Activated CD4-positive, alpha-beta T cell treated with anti-CD3 and anti-CD28 coated beads, Interleukin-2, amount 10 ng/mL, durations not matched to agents 7 days and 5 days (primary cell): Measurements from ENCODE around the gene CD80. TPM values are rescaled to one million over a fixed set of nuclear protein-coding genes. Genes with fewer than 3 reads are reported as not detected.
"Not testable (repeated sequence)": the region's sequence is repeated elsewhere in the genome, so short reads cannot be mapped to it uniquely, and the experiment has no call there.

Experiments used
- CTCF ChIA-PET: fragments of 350-600 bp; sonication (Branson Sonifier 250); formaldehyde crosslinking; loops from one replicate; lab custom pipeline; 2021; ENCODE audit warnings: antibody characterized with exemption; lab: Charles Lee
- POLR2A ChIA-PET: fragments of 350-600 bp; sonication (Branson Sonifier 250); formaldehyde crosslinking; loops from one replicate; lab custom pipeline; 2021; ENCODE audit warnings: antibody characterized with exemption; lab: Charles Lee
- DNase-seq: peaks from one replicate; pipeline ENCODE4 v3.0.0-alpha.2; 2020
- H3K27ac Mint-ChIP-seq: one replicate; pipeline ENCODE4 v1.8.0; 2021; ENCODE audit warnings: mild to moderate bottlenecking, moderate library complexity, mixed read lengths
- H3K27me3 Mint-ChIP-seq: one replicate; pipeline ENCODE4 v1.8.0; 2021; ENCODE audit warnings: mixed read lengths
- H3K36me3 Mint-ChIP-seq: one replicate; pipeline ENCODE4 v1.8.0; 2021; ENCODE audit warnings: low read depth, mixed read lengths
- H3K4me1 Mint-ChIP-seq: one replicate; pipeline ENCODE4 v1.8.0; 2021; ENCODE audit warnings: mixed read lengths
- H3K4me3 Mint-ChIP-seq: one replicate; pipeline ENCODE4 v1.8.0; 2021; ENCODE audit warnings: mild to moderate bottlenecking, moderate library complexity, mixed read lengths
- H3K9me3 Mint-ChIP-seq: one replicate; pipeline ENCODE4 v1.8.0; 2021; ENCODE audit warnings: mixed read lengths
- total RNA-seq, 2 experiments: library from RNA; stranded (reverse); gene quantifications; one replicate each; pipeline ENCODE4 v1.2.3, GENCODE V29; 2021

The CD80 gene
- total RNA-seq, 2 experiments from 2014 or later = 7.2 to 7.4 TPM

DNA sequence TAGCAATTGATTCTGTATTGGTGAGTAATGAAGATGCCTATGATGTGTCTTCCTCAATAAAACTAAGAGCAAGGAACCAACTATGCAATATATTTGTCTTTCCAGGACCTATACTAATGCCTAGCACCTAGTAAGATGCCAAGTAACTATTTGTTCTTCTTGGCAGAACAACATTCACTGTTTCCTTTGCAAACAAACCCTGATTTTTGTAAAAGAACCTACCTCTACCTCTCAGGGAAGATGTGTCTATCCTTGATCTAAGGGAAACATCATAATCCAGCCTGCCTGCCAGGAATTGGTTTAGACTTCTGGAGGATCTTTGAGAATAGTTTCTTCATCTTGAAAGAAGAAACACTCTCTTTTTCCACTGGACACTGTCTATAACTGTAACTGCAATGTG, 16.1 kb upstream of the CD80 start:
- ChIA-PET POLR2A (no interaction called here), CTCF (no interaction called here)
- DNase-seq = no peak
- Mint-ChIP-seq H3K4me3 (no peak overlapping the region), H3K27ac (no peak overlapping the region), H3K9me3 (peaks cover 2% of the 10 kb centered on the region), H3K4me1 (peaks cover 13% of the 10 kb centered on the region), H3K36me3 (no peaks in the 10 kb centered on the region), H3K27me3 (peaks cover 18% of the 10 kb centered on the region)

GRCh38 chr3:119571688-119572087, 12.3 kb upstream of the CD80 start:
- Mint-ChIP-seq H3K4me3 (no peak overlapping the region), H3K4me1 (peaks cover 8% of the 10 kb centered on the region), H3K27me3 (peaks cover 17% of the 10 kb centered on the region), H3K27ac (no peak overlapping the region), H3K9me3 (peaks cover 4% of the 10 kb centered on the region), H3K36me3 (peaks cover 5% of the 10 kb centered on the region)
- no peak for DNase-seq
- POLR2A ChIA-PET = no interaction called here
- CTCF ChIA-PET = interaction anchor here (0.9 kb wide), 1 partner anchor 9 kb away, joined by 3 read pairs; no protein-coding TSS in a partner anchor

DNA sequence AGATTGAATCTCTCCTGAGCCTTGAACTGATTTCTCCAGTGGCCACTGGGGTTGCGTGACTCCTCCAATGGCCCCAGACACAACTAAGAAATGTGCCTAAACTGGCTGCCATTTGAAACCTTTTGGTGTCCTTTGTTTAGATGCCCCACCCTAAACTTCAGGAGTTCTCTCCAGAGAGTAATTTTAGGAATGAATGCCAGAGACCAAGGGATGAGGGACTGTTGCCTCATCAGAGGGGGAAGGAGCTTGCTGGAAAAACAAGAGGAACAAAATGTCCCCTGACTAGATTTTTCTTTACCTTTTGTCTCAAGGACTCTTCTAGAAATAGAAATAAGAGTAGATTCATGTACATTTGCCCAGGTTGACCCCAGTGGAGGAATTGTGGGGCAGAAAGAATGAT, 11.8 kb upstream of the CD80 start:
- ChIA-PET CTCF (interaction anchor here (0.9 to 1.8 kb wide), 2 partner anchors 9 to 16 kb away, joined by 3 to 4 read pairs; no protein-coding TSS in a partner anchor), POLR2A (no interaction called here)
- Mint-ChIP-seq H3K27me3 (peaks cover 20% of the 10 kb centered on the region), H3K4me3 (no peak overlapping the region), H3K9me3 (peaks cover 4% of the 10 kb centered on the region), H3K4me1 (peaks cover 8% of the 10 kb centered on the region), H3K27ac (no peak overlapping the region), H3K36me3 (peaks cover 5% of the 10 kb centered on the region)
- no peak for DNase-seq

DNA sequence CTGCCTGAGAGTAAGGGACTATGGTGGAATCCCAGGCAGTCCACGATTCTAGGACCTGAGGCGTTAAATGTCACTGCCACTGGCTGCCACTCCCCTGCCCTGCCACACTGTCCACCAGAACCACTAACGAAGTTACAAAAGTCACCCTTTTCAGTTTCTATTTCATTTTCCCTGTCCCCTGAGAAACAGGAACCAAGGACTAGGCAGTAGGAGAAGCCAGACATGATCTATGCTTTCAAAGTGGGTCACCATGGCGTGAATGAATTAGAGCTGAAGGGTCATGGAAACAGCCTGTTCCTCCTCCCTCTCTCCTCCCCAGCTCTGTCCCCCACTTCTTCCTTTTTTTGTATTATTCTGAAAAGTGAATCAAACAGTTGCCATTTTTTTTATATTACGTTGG, 10.8 kb upstream of the CD80 start:
- CTCF ChIA-PET = interaction anchor here (1.2 to 1.8 kb wide), 4 partner anchors 10 to 70 kb away, joined by 3 to 4 read pairs (median 4); no protein-coding TSS in a partner anchor

DNA sequence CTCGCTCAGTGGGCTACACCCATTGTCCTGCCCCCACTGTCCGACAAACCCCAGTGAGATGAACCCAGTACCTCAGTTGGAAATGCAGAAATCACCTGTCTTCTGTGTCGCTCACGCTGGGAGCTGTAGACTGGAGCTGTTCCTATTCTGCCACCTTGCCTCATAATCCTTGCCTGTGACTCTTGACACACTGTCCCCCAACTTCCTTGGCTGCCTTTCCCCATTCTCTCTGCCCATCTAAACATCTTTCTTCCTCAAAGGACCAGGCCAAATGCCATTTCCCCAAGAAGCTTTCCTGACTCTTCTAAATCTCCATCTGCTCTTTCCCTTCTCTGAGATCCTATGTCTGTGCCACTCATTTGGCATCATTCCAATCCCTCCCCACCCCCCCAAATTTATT, 9.7 kb upstream of the CD80 start:
- peaks cover 4% of the 10 kb centered on the region for H3K9me3 Mint-ChIP-seq
- CTCF ChIA-PET = interaction anchor here (1.0 kb wide), 1 partner anchor 9 kb away, joined by 3 read pairs; no protein-coding TSS in a partner anchor
- H3K4me1 Mint-ChIP-seq = peaks cover 8% of the 10 kb centered on the region
- H3K27ac Mint-ChIP-seq = no peak overlapping the region
- H3K4me3 Mint-ChIP-seq = no peak overlapping the region
- POLR2A ChIA-PET = no interaction called here
- peaks cover 22% of the 10 kb centered on the region for H3K27me3 Mint-ChIP-seq
- peaks cover 5% of the 10 kb centered on the region for H3K36me3 Mint-ChIP-seq
- DNase-seq = no peak

More for the DNA sequence above, 10.8 kb upstream of the CD80 start:
- Mint-ChIP-seq H3K4me3 (no peak overlapping the region), H3K4me1 (peaks cover 8% of the 10 kb centered on the region), H3K36me3 (peaks cover 5% of the 10 kb centered on the region), H3K27ac (no peak overlapping the region), H3K9me3 (peaks cover 4% of the 10 kb centered on the region), H3K27me3 (peaks cover 25% of the 10 kb centered on the region)
- DNase-seq = no peak
- POLR2A ChIA-PET = no interaction called here

DNA sequence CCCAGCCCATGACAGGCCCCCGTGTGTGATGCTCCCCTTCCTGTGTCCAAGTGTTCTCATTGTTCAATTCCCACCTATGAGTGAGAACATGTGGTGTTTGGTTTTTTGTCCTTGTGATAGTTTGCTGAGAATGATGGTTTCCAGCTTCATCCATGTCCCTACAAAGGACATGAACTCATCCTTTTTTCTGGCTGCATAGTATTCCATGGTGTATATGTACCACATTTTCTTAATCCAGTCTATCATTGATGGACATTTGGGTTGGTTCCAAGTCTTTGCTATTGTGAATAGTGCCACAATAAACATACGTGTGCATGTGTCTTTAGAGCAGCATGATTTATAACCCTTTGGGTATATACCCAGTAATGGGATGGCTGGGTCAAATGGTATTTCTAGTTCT, 3.9 kb upstream of the CD80 start:
- H3K4me1 Mint-ChIP-seq = peaks cover 23% of the 10 kb centered on the region

GRCh38 chr3:119562307-119562961, 3.0 kb upstream of the CD80 start:
- H3K36me3 Mint-ChIP-seq = peaks cover 8% of the 10 kb centered on the region
- peaks cover 31% of the 10 kb centered on the region for H3K4me1 Mint-ChIP-seq
- H3K4me3 Mint-ChIP-seq = no peak overlapping the region
- POLR2A ChIA-PET = no interaction called here
- peaks cover 1% of the 10 kb centered on the region for H3K9me3 Mint-ChIP-seq
- H3K27me3 Mint-ChIP-seq = peaks cover 9% of the 10 kb centered on the region
- DNase-seq = peak; percentile 15
- CTCF ChIA-PET = interaction anchor here (0.6 to 0.8 kb wide), 3 partner anchors 9 to 176 kb away, joined by 3 to 5 read pairs (median 4); no protein-coding TSS in a partner anchor
- peak overlapping the region; percentile 69 for H3K27ac Mint-ChIP-seq

More for the DNA sequence above, 3.9 kb upstream of the CD80 start:
- POLR2A ChIA-PET, H3K36me3 Mint-ChIP-seq, CTCF ChIA-PET, H3K4me3 Mint-ChIP-seq, H3K27ac Mint-ChIP-seq, H3K9me3 Mint-ChIP-seq, DNase-seq: not testable (repeated sequence)
- peaks cover 17% of the 10 kb centered on the region for H3K27me3 Mint-ChIP-seq

GRCh38 chr3:119560160-119560559, 746 bp upstream of the CD80 start:
- H3K27ac Mint-ChIP-seq = no peak overlapping the region
- no peaks in the 10 kb centered on the region for H3K9me3 Mint-ChIP-seq
- peaks cover 13% of the 10 kb centered on the region for H3K36me3 Mint-ChIP-seq
- peaks cover 52% of the 10 kb centered on the region for H3K4me1 Mint-ChIP-seq
- ChIA-PET POLR2A (no interaction called here), CTCF (interaction anchor here (0.6 to 2.0 kb wide), 8 partner anchors 8 to 418 kb away, joined by 3 to 9 read pairs (median 3); no protein-coding TSS in a partner anchor)
- no peaks in the 10 kb centered on the region for H3K27me3 Mint-ChIP-seq
- DNase-seq = no peak
- H3K4me3 Mint-ChIP-seq = no peak overlapping the region

- Mint-ChIP-seq H3K9me3 (no peaks in the 10 kb centered on the region), H3K27me3 (no peaks in the 10 kb centered on the region), H3K4me1 (peaks cover 58% of the 10 kb centered on the region), H3K4me3 (peak overlapping the region; percentile 73), H3K27ac (peak overlapping the region; percentile 42), H3K36me3 (peaks cover 11% of the 10 kb centered on the region)
- POLR2A ChIA-PET = no interaction called here
- CTCF ChIA-PET = interaction anchor here (0.8 to 2.0 kb wide), 4 partner anchors 41 to 96 kb away, joined by 3 to 9 read pairs (median 3); partner anchors contain the start of gene POGLUT1
- DNase-seq = no peak
Observed at GRCh38 chr3:119558626-119559317, 642 bp downstream of the CD80 start.

GRCh38 chr3:119557877-119558269, 1.5 kb downstream of the CD80 start:
- CTCF ChIA-PET = no interaction called here
- Mint-ChIP-seq H3K4me1 (peaks cover 57% of the 10 kb centered on the region), H3K36me3 (peaks cover 9% of the 10 kb centered on the region), H3K9me3 (no peaks in the 10 kb centered on the region), H3K27ac (peak overlapping the region; percentile 82), H3K27me3 (no peaks in the 10 kb centered on the region), H3K4me3 (peak overlapping the region; percentile 73)
- peak; percentile 41 for DNase-seq
- POLR2A ChIA-PET = interaction anchor here (1.0 kb wide), 1 partner anchor 94 kb away, joined by 3 read pairs; the partner anchor contains the start of gene TMEM39A

- ChIA-PET POLR2A (interaction anchor here (1.0 kb wide), 1 partner anchor 94 kb away, joined by 3 read pairs; the partner anchor contains the start of gene TMEM39A), CTCF (interaction anchor here (0.7 kb wide), 1 partner anchor 43 kb away, joined by 3 read pairs; no protein-coding TSS in a partner anchor)
- Mint-ChIP-seq H3K27ac (peak overlapping the region; percentile 82), H3K36me3 (peaks cover 9% of the 10 kb centered on the region), H3K4me1 (peaks cover 54% of the 10 kb centered on the region), H3K4me3 (peak overlapping the region; percentile 73), H3K9me3 (no peaks in the 10 kb centered on the region), H3K27me3 (no peaks in the 10 kb centered on the region)
- no peak for DNase-seq
Observed at GRCh38 chr3:119557192-119557876, 2.1 kb downstream of the CD80 start.

DNA sequence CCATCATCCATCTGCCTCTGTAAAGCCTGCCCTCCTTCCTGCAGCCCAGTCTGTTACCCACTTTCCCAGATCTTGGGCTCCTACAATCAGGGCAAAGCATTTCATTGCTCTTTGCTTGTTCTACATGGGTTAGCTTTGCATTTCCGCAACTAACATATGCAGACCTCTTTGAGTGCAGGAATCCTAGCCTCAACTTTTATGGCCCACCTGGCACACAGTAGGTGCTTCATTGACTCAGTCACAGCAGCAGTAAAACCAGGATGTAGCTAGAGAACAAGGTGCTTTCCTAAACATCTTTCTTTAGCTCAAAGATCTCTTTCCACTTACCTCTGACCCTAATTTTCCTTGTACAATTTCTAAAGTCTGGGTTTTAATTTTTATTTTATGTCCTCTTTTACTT, 3.5 kb downstream of the CD80 start:
- Mint-ChIP-seq H3K4me1 (peaks cover 52% of the 10 kb centered on the region), H3K9me3 (no peaks in the 10 kb centered on the region), H3K27ac (no peak overlapping the region), H3K27me3 (no peaks in the 10 kb centered on the region), H3K4me3 (peak overlapping the region; percentile 5), H3K36me3 (peaks cover 9% of the 10 kb centered on the region)
- ChIA-PET CTCF (no interaction called here), POLR2A (no interaction called here)
- no peak for DNase-seq
